ENCODE data around the gene NANOGP8. TPM values are rescaled to one million over a fixed set of nuclear protein-coding genes. Genes with fewer than 3 reads are reported as not detected.

Gene NANOGP8
- total and polyA plus RNA-seq, 2 experiments from 2014 or later, result not detected

DNA sequence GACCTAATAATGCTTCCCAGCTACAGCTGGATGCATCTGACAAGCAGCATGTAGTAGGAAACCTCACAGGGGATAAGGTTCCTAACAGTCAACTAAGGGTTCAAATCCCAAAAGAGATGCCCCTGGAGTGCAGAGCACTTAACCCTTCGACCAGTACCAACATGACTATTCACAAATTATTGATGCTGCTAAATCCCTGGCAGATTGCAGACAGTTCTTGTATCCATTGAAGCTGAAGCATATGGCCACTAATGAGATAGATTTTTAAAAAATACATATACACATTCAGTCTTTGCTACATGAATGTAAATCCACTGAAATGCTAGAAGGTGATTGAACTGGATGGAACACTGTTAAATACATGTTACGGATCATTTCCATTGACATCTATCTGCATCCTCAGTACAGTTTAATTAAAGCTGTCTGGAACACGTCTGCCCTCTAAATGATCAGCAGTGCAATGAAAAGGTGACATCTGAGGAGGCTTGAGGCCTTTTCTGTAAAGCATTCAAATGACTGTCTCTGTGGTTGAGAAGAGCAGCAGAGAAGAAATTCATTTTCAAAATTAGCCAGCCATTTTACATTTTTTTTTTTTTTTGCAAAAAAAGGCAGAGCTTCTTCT lies 19.5 kb upstream of the NANOGP8 start:
- no peak overlapping the region for H3K9ac ChIP-seq
- TF ChIP-seq EZH2 (IDR thresholded peaks at IDR 0.05; ENCODE audit: insufficient read depth, poor library complexity, severe bottlenecking) (no peak), EZH2phosphoT487 (IDR thresholded peaks at IDR 0.05; ENCODE audit: insufficient read depth, low read depth) (no peak)
- no peaks in the 10 kb centered on the region for H3F3A ChIP-seq (ENCODE audit: insufficient read depth)
- H3K36me3 ChIP-seq (ENCODE audit: low read depth), result no peaks in the 10 kb centered on the region
- H3K4me2 ChIP-seq (ENCODE audit: unreplicated experiment), result no peak overlapping the region
- H3K27ac ChIP-seq, result no peak overlapping the region
- H3K27me3 ChIP-seq (replicated peaks; ENCODE audit: insufficient read depth), result no peaks in the 10 kb centered on the region
- H2AFZ ChIP-seq, result no peak overlapping the region
- H4K20me1 ChIP-seq (ENCODE audit: insufficient read depth), result no peaks in the 10 kb centered on the region
- H3K79me2 ChIP-seq (ENCODE audit: insufficient read depth), result no peaks in the 10 kb centered on the region
- WGBS, 2 experiments (ENCODE audit: low coverage in 1 of 2, low lambda C conversion rate in 2 of 2, missing lambda C conversion rate in 2 of 2), result 76 to 81% methylated on average over 3 of the region's 3 CpGs
- H3K4me3 ChIP-seq, result no peak overlapping the region
- H3K9me2 ChIP-seq (ENCODE audit: insufficient read depth), result no peaks in the 10 kb centered on the region
- H3K4me1 ChIP-seq (ENCODE audit: insufficient read depth), result no peaks in the 10 kb centered on the region
- H3K9me3 ChIP-seq (ENCODE audit: low read depth), result no peaks in the 10 kb centered on the region
- no peak for DNase-seq
- in situ Hi-C loops (cut with MboI), result no loop called here

DNA sequence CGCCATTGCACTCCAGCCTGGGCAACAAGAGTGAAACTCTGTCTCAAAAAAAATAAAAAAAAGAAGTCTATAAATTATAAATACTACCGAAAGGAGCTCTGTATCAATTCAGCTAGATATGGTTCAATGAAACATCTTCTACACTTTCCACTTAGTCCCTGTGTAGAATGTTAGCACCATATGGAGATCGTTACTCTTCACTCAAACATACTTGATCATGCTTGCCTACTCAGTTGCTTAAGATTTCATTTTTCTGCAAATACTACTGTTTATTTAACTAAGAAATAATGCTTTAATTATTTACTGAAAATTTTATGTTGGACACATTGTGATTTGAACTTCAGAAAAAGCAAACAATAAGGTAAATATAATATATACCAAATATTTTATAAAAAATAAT lies 17.1 kb upstream of the NANOGP8 start:
- Histone ChIP-seq H3K9ac (no peak overlapping the region), H4K20me1 (ENCODE audit: insufficient read depth) (no peaks in the 10 kb centered on the region), H3K9me3 (ENCODE audit: low read depth) (no peaks in the 10 kb centered on the region), H3K27me3 (replicated peaks; ENCODE audit: insufficient read depth) (no peaks in the 10 kb centered on the region), H3K4me3 (no peak overlapping the region), H3K36me3 (ENCODE audit: low read depth) (no peaks in the 10 kb centered on the region), H3K4me1 (ENCODE audit: insufficient read depth) (no peaks in the 10 kb centered on the region), H3K79me2 (ENCODE audit: insufficient read depth) (no peaks in the 10 kb centered on the region), H3K9me2 (ENCODE audit: insufficient read depth) (no peaks in the 10 kb centered on the region), H3K27ac (no peak overlapping the region), H2AFZ (no peak overlapping the region), H3K4me2 (ENCODE audit: unreplicated experiment) (no peak overlapping the region), H3F3A (ENCODE audit: insufficient read depth) (no peaks in the 10 kb centered on the region)
- TF ChIP-seq EZH2 (IDR thresholded peaks at IDR 0.05; ENCODE audit: insufficient read depth, poor library complexity, severe bottlenecking), result no peak
- 71 to 73% methylated on average over 3 of the region's 3 CpGs for WGBS, 2 experiments (ENCODE audit: low coverage in 1 of 2, low lambda C conversion rate in 2 of 2, missing lambda C conversion rate in 2 of 2)
- in situ Hi-C loops (cut with MboI), result no loop called here
- no peak for DNase-seq

DNA sequence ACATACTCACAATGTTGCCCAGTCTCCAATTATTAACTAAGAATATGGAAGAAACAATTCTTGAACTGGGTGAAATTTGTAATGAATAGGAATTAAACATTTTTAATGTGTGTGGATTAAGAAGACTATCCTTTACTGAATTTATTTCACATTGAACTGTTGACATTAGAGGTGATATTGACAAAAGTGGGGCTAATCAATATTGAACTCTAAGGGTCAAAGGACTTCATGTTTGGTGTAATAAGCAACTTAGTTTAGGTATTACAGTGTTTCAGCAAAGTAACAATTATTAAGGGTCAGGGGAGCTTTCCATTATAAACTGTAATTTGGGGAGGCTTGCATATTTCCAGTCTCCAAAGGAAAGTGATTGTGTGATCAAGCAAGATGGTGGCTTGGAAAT lies 16.2 kb upstream of the NANOGP8 start:
- H3K27me3 ChIP-seq (replicated peaks; ENCODE audit: insufficient read depth), result no peaks in the 10 kb centered on the region
- H3K9me3 ChIP-seq (ENCODE audit: low read depth), result no peaks in the 10 kb centered on the region
- H3K4me3 ChIP-seq, result no peak overlapping the region
- no peak overlapping the region for H3K4me2 ChIP-seq (ENCODE audit: unreplicated experiment)
- no peak for DNase-seq
- H4K20me1 ChIP-seq (ENCODE audit: insufficient read depth), result no peaks in the 10 kb centered on the region
- H3K9me2 ChIP-seq (ENCODE audit: insufficient read depth), result no peaks in the 10 kb centered on the region
- no peak overlapping the region for H2AFZ ChIP-seq
- H3F3A ChIP-seq (ENCODE audit: insufficient read depth), result no peaks in the 10 kb centered on the region
- H3K27ac ChIP-seq, result no peak overlapping the region
- no peaks in the 10 kb centered on the region for H3K79me2 ChIP-seq (ENCODE audit: insufficient read depth)
- H3K36me3 ChIP-seq (ENCODE audit: low read depth), result no peaks in the 10 kb centered on the region
- H3K4me1 ChIP-seq (ENCODE audit: insufficient read depth), result no peaks in the 10 kb centered on the region
- H3K9ac ChIP-seq, result no peak overlapping the region
- in situ Hi-C loops (cut with MboI), result no loop called here
- no peak for TF ChIP-seq EZH2 (IDR thresholded peaks at IDR 0.05; ENCODE audit: insufficient read depth, poor library complexity, severe bottlenecking)
- TF ChIP-seq EZH2phosphoT487 (IDR thresholded peaks at IDR 0.05; ENCODE audit: insufficient read depth, low read depth), result no peak

DNA sequence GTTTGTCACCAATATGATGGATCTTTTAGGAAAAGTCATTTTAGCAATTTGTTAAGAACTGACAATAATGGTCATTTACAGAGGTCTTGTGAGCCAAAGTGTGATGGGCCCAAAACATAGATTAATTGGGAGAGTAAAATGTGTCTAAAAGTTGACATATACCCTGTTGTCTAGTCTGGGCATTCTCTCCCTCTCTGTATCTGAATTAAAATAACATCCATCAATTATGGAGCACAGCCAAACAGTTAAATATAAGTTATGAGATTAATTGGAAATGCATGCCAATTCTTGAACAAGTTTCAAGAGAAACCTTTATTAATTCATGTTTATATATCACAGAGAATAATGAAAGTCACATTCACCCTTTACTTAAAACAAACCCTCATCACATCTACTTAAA lies 13.6 kb upstream of the NANOGP8 start:
- H2AFZ ChIP-seq, result no peak overlapping the region
- no peaks in the 10 kb centered on the region for H3K4me1 ChIP-seq (ENCODE audit: insufficient read depth)
- H3K79me2 ChIP-seq (ENCODE audit: insufficient read depth), result no peaks in the 10 kb centered on the region
- H3K9me3 ChIP-seq (ENCODE audit: low read depth), result no peaks in the 10 kb centered on the region
- no peak for DNase-seq
- no peak overlapping the region for H3K9ac ChIP-seq
- no peaks in the 10 kb centered on the region for H3K9me2 ChIP-seq (ENCODE audit: insufficient read depth)
- H3K36me3 ChIP-seq (ENCODE audit: low read depth), result no peaks in the 10 kb centered on the region
- no peaks in the 10 kb centered on the region for H4K20me1 ChIP-seq (ENCODE audit: insufficient read depth)
- in situ Hi-C loops (cut with MboI), result no loop called here
- TF ChIP-seq EZH2phosphoT487 (IDR thresholded peaks at IDR 0.05; ENCODE audit: insufficient read depth, low read depth), result no peak
- no peak for TF ChIP-seq EZH2 (IDR thresholded peaks at IDR 0.05; ENCODE audit: insufficient read depth, poor library complexity, severe bottlenecking)
- H3K4me2 ChIP-seq (ENCODE audit: unreplicated experiment), result no peak overlapping the region
- no peaks in the 10 kb centered on the region for H3F3A ChIP-seq (ENCODE audit: insufficient read depth)
- H3K27me3 ChIP-seq (replicated peaks; ENCODE audit: insufficient read depth), result no peaks in the 10 kb centered on the region
- H3K4me3 ChIP-seq, result no peak overlapping the region
- H3K27ac ChIP-seq, result no peak overlapping the region

DNA sequence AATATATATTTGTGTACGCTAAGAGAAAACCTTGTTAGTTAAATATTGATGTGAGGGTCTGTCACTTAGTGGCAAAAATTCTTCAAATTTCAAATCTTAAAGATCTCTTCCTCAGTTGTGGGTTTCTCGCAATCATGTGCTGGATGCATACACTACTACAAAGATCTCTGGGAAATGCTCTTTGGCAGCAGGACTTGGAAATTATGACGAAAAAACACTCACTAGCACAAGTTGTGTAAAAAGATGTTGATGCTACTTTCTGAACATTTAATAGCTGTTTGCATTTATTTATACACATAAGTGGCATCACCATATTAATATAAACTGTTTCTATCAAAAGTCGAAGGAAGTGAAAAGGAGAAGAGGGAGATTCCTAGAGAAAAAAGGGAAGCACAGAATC lies 10.8 kb upstream of the NANOGP8 start:
- Histone ChIP-seq H3K9ac (no peak overlapping the region), H3K4me2 (ENCODE audit: unreplicated experiment) (no peak overlapping the region), H4K20me1 (ENCODE audit: insufficient read depth) (no peaks in the 10 kb centered on the region), H3K9me2 (ENCODE audit: insufficient read depth) (no peaks in the 10 kb centered on the region; the same call in 1 of the 2 replicates), H3F3A (ENCODE audit: insufficient read depth) (no peaks in the 10 kb centered on the region), H3K36me3 (ENCODE audit: low read depth) (no peaks in the 10 kb centered on the region), H3K4me1 (ENCODE audit: insufficient read depth) (no peaks in the 10 kb centered on the region), H3K4me3 (no peak overlapping the region), H3K9me3 (ENCODE audit: low read depth) (no peaks in the 10 kb centered on the region), H3K79me2 (ENCODE audit: insufficient read depth) (no peaks in the 10 kb centered on the region), H3K27me3 (replicated peaks; ENCODE audit: insufficient read depth) (no peaks in the 10 kb centered on the region), H2AFZ (no peak overlapping the region), H3K27ac (no peak overlapping the region)
- in situ Hi-C loops (cut with MboI), result no loop called here
- DNase-seq, result no peak
- WGBS, 2 experiments (ENCODE audit: low coverage in 1 of 2, low lambda C conversion rate in 2 of 2, missing lambda C conversion rate in 2 of 2), result 84 to 92% methylated on average over 4 of the region's 4 CpGs
- no peak for TF ChIP-seq EZH2phosphoT487 (IDR thresholded peaks at IDR 0.05; ENCODE audit: insufficient read depth, low read depth)
- TF ChIP-seq EZH2 (IDR thresholded peaks at IDR 0.05; ENCODE audit: insufficient read depth, poor library complexity, severe bottlenecking), result no peak

Measured in GM23248 (cell line).